Prostate gland (tissue), 2 donors: ENCODE results near the gene ARHGDIA. TPM values are rescaled to one million over a fixed set of nuclear protein-coding genes. Genes with fewer than 3 reads are reported as not detected.

Experiments
- DNase-seq: peaks from one replicate; pipeline ENCODE4 v3.0.0-alpha.2; 2019; ENCODE audit warnings: low spot score
- H3K27ac ChIP-seq, 2 donors: fragments of 200-600 bp; sonication (generic); 2 replicates each; pipeline ENCODE4 v1.5.1; 2017 to 2019
- H3K27me3 ChIP-seq: fragments of 200-600 bp; sonication (generic); replicated peaks from 2 replicates; pipeline ENCODE4 v1.5.1; 2019; ENCODE audit not compliant: insufficient read depth
- H3K36me3 ChIP-seq, 2 donors: fragments of 200-600 bp; sonication (generic); 1 replicate in 1 of 2; 2 replicates in 1 of 2; pipeline versions ENCODE4 v1.5.1 to v1.8.1; 2017 to 2019
- H3K4me1 ChIP-seq: fragments of 200-600 bp; sonication (generic); replicated peaks from 2 replicates; pipeline ENCODE4 v1.5.1; 2019
- H3K4me3 ChIP-seq, 2 donors: fragments of 200-600 bp; sonication (generic); 2 replicates each; pipeline ENCODE4 v1.5.1; 2017 to 2019
- H3K9me3 ChIP-seq: fragments of 200-600 bp; sonication (generic); 2 replicates; pipeline ENCODE4 v1.5.1; 2017
- POLR2A ChIP-seq: fragments of 450-650 bp; IDR thresholded peaks from one replicate; pipeline ENCODE4 v1.6.1; 2016; ENCODE audit warnings: antibody characterized with exemption, mild to moderate bottlenecking
- POLR2AphosphoS5 ChIP-seq: sonication (generic); formaldehyde crosslinking; IDR thresholded peaks from one replicate; pipeline ENCODE4 v1.6.1; 2017; ENCODE audit warnings: antibody characterized with exemption
- WGBS: methylation state at CpG from one replicate; pipeline ENCODE4 v1.1.5; 2018; 5-methylcytosine and 5-hydroxymethylcytosine counted together
- intact Hi-C: fragments of 100-400 bp; cut with DNase I; formaldehyde crosslinking; loops from one replicate; pipeline ENCODE4 v1.14.2; 2022
- total RNA-seq, 2 donors: library from RNA; depleted of rRNA; stranded (reverse); fragments of >200 nt; gene quantifications; one replicate each; pipeline ENCODE4 v1.1.0, GENCODE V29; 2016
- TF ChIP-seq, protein P1 (sequence below), 4 experiments: fragments of 200-600 bp in 2 of 4; fragments of 450-650 bp in 2 of 4; sonication (generic) in 2 of 4; IDR thresholded peaks; 1 replicate in 3 of 4; 2 replicates in 1 of 4; pipeline ENCODE4 v1.5.1; 2016 to 2019; ENCODE audit warnings: antibody characterized with exemption in 4 of 4, mild to moderate bottlenecking in 2 of 4, moderate library complexity in 2 of 4

Gene ARHGDIA
- total RNA-seq, 2 donors from 2014 or later = 193 to 274 TPM

DNA sequence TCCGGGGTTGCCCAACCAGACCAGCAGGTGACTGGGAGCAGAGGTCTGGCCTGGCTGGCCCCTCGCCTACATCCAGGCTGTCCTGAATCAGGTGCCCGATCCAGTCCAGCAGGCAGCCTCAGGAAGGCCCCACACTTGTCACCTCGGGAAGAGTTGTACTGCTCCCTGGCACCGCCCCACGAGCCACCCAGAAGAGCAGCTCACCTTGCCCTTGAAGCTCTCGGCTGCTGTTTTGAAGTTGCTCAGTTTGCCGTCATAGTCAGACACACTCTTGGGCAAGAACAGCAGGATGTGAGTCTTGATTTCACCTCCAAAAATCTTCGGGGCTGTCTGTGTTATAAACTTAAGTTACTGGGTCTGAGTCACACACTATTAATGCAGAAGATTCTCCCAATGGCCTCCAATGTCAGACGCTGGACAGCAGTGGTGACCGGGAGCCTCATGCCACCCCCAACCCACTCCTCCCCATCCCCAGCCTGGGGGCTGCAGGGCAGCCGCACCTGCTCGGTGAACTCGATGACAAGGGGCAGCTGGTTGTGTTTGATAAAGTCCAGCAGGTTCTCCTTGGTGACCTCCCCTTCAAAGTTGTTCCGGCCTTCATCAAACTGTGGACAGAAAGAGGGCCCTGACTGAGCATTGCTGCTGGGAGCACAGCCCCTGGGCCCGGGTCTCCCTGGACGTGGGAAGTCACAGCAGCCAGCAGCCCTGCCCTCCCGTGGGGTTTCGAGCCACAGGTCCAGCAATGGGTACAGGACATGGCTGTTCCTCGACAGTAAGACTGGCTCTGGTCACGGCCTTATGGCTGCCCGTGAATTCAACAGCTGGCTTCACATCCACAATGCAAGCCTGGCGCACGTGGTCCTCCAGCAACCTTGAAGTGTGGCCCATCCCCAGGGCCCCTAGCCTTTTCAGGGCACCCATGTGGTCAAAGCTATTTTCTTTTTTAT lies 24.1 kb downstream of the ARHGDIA start:
- Histone ChIP-seq H3K4me3 (no peak overlapping the region), H3K4me1 (no peaks in the 10 kb centered on the region), H3K9me3 (no peaks in the 10 kb centered on the region), H3K27ac (no peak overlapping the region), H3K27me3 (no peaks in the 10 kb centered on the region), H3K36me3 (peaks cover 34 to 43% of the 10 kb centered on the region in 2 donors)
- intact Hi-C loops = no loop called here
- TF ChIP-seq POLR2A (no peak), POLR2AphosphoS5 (no peak)
- TF ChIP-seq, protein P1, sequence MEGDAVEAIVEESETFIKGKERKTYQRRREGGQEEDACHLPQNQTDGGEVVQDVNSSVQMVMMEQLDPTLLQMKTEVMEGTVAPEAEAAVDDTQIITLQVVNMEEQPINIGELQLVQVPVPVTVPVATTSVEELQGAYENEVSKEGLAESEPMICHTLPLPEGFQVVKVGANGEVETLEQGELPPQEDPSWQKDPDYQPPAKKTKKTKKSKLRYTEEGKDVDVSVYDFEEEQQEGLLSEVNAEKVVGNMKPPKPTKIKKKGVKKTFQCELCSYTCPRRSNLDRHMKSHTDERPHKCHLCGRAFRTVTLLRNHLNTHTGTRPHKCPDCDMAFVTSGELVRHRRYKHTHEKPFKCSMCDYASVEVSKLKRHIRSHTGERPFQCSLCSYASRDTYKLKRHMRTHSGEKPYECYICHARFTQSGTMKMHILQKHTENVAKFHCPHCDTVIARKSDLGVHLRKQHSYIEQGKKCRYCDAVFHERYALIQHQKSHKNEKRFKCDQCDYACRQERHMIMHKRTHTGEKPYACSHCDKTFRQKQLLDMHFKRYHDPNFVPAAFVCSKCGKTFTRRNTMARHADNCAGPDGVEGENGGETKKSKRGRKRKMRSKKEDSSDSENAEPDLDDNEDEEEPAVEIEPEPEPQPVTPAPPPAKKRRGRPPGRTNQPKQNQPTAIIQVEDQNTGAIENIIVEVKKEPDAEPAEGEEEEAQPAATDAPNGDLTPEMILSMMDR (IDR thresholded peaks at IDR 0.05) = no peak
- 88% methylated on average over 21 of the region's 24 CpGs for WGBS
- DNase-seq = no peak

- Histone ChIP-seq H3K9me3 (no peaks in the 10 kb centered on the region), H3K4me3 (no peak overlapping the region), H3K27ac (no peak overlapping the region), H3K36me3 (peaks cover 30 to 35% of the 10 kb centered on the region in 2 donors), H3K27me3 (no peaks in the 10 kb centered on the region), H3K4me1 (no peaks in the 10 kb centered on the region)
- TF ChIP-seq POLR2A = no peak
- TF ChIP-seq POLR2AphosphoS5 = no peak
- TF ChIP-seq, protein P1 (IDR thresholded peaks at IDR 0.05) = no peak
- intact Hi-C loops = no loop called here
- WGBS = 89% methylated on average over 38 of the region's 38 CpGs
- DNase-seq = no peak
Observed at GRCh38 chr17:81845881-81846742, 25.0 kb downstream of the ARHGDIA start.

DNA sequence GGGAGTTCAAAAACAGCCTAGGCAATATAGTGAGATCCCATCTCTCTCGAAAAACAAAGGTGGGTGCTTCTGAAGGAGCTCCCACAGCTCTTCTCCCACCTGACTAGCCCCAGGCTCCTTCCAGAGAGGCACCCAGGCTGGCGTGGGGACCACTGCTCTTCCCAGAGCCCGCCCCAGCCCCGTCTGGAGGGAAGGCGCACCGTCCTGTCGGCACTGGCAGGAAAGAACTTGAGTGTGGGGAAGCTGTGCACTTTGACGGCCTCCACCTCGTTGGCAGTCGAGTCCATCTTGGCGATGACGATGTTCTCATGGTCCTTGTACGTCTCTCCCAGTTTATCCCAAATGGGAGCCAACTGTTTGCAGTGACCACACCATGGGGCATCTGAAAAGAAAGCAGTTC lies 25.8 kb downstream of the ARHGDIA start:
- Histone ChIP-seq H3K27ac (no peak overlapping the region), H3K36me3 (peaks cover 30 to 35% of the 10 kb centered on the region in 2 donors), H3K9me3 (no peaks in the 10 kb centered on the region), H3K4me1 (no peaks in the 10 kb centered on the region), H3K27me3 (no peaks in the 10 kb centered on the region), H3K4me3 (no peak overlapping the region)
- 87% methylated on average over 13 of the region's 13 CpGs for WGBS
- TF ChIP-seq, protein P1 (IDR thresholded peaks at IDR 0.05) = no peak
- TF ChIP-seq POLR2A (no peak), POLR2AphosphoS5 (no peak)
- DNase-seq = no peak
- intact Hi-C loops = no loop called here

GRCh38 chr17:81844887-81845286 lies 26.2 kb downstream of the ARHGDIA start:
- intact Hi-C loops = no loop called here
- Histone ChIP-seq H3K4me3 (no peak overlapping the region), H3K9me3 (no peaks in the 10 kb centered on the region), H3K36me3 (peaks cover 30 to 35% of the 10 kb centered on the region in 2 donors), H3K27me3 (no peaks in the 10 kb centered on the region), H3K27ac (no peak overlapping the region), H3K4me1 (no peaks in the 10 kb centered on the region)
- TF ChIP-seq POLR2A = no peak
- no peak for TF ChIP-seq POLR2AphosphoS5
- TF ChIP-seq, protein P1 (IDR thresholded peaks at IDR 0.05) = no peak
- no peak for DNase-seq
- 83% methylated on average over 13 of the region's 13 CpGs for WGBS
